NCI-H1092 treated with DMSO at 0.1 percent for 48 hours (cell line): Measurements from ENCODE around the gene DAPK2.
"Not testable (repeated sequence)": the region's sequence is repeated elsewhere in the genome, so short reads cannot be mapped to it uniquely, and the experiment has no call there.

Source experiments
- DNase-seq: peaks from one replicate; lab custom pipeline; 2025; lab: John Stamatoyannopoulos, UW

Gene DAPK2

DNA sequence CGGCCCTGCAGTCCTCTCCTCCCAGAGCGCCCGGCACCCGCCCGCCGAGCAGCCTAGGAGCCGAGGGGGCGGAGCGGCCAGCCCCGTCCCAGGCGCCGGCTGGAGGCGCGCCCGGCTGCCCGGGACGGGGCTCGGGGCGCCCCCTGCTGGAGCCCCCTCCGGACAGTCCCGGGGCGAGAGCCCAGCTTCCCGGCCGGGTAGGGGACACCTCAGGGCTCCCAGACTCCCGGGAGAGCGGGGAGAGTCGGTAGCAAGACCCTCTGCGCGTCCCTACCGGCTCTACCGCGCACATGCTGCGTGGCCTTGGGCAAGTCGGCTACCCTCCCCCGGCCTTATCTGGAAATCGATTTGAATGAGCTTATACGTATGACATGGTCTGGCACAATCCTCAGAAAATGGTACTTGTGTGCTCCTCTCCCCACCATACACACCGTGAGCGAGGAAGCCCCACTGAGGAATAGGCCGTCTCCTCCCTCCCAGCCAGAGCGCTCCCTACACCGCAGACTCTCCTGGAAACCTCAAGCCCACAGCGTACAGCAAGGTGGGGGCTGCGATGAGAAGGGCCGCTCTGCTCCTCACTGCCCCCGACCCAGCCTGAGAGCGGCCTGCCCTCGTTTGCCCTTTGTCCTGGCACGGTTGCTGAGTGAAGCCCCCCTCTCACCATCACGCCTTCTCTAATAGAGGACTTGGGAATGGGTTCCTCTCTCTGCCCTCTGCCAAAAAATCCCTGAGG lies at the start of gene DAPK2:
Gene DAPK2, minus strand, starts transcription at position 65 of the 733 bp plus-strand sequence. CDS start 6,224 bp downstream, outside the sequence.
- DNase-seq: peak; percentile 18

GRCh38 chr15:64095431-64095794 lies 49.1 kb upstream of the DAPK2 start:
- DNase-seq: no peak

GRCh38 chr15:64093627-64094417 lies 47.5 kb upstream of the DAPK2 start, which contains the start of gene CIAO2A:
Gene CIAO2A, minus strand, starts transcription at chr15:64093838. Its CDS starts 70 bp downstream, at chr15:64093768.
- DNase-seq: peak; percentile 96

- DNase-seq: peak; percentile 22
Observed at GRCh38 chr15:64092864-64093626, 46.8 kb upstream of the DAPK2 start.

GRCh38 chr15:64092075-64092820 lies 46.0 kb upstream of the DAPK2 start:
- DNase-seq: no peak

DNA sequence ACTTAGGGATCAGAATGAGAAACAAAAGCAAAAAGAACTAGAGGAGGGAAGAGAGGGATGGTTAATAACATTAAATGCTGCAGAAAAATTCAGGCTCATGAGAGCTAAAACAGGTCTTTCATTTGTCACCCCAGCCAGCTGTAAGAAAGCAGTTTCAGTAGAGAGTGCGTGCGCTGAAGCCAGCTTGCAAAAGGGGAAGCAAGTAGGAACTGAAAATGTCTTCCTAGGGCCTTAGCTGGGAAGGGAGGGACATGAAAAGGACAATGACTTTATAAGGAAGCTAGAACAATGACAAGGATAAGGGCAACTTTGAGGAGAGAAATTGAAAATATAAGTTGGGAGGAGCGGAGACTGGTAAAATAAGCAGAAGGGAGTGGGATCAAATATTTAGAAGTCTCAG lies 44.2 kb upstream of the DAPK2 start:
- DNase-seq: no peak

- no peak for DNase-seq
Observed at GRCh38 chr15:64089543-64090280, 43.4 kb upstream of the DAPK2 start.

DNA sequence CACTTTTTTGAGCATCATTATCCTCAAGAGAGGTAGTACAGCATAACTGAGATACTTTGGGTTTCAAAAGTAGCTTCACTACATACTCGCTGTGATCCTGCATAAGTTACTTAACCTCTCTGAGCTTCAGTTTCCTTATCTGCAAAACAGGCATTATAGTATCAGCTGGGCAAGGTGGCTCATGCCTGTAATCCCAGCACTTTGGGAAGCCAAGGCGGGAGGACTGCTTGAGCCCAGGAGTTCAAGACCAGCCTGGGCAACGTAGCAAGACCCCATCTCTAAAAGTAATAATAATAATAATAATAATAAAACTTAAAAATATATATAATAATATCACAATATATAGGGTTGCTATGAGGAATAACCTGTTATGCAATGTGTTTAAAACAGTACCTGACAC lies 36.5 kb upstream of the DAPK2 start:
- no peak for DNase-seq

DNA sequence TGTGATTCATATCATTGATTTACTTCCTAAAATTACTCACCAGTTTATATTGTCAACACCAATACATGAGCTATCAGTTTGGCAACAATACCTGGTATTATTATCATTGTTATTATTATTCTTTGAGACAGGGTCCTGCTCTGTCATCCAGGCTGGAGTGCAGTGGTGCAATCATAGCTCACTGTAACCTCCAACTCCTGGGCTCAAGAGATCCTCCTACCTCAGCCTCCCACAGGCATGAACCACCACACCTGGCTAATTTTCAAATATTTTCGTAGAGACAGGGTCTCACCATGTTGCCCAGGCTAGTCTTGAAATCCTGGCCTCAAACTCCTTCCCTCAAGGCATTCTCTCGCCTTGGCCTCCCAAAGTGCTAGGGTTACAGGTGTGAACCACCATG lies 27.2 kb upstream of the DAPK2 start:
- DNase-seq: not testable (repeated sequence)

DNA sequence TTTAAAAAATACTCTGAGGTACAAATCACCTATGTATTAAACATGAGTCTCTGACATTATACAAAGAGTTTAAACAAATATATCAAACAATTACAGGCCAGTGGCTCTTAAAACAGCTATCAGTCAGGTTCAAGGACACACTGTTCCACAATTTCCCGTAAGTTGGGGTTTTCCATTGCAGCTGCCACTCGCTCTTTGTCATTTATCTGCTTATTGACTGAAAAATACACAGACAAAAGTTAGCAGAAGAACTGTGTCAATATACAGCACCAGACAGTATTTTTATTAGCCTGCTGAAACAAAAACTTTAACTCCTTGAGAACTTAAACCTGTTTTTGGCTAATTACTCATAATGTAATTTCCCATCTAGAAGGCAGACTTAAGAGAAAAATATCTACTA lies 26.5 kb upstream of the DAPK2 start:
- no peak for DNase-seq

DNA sequence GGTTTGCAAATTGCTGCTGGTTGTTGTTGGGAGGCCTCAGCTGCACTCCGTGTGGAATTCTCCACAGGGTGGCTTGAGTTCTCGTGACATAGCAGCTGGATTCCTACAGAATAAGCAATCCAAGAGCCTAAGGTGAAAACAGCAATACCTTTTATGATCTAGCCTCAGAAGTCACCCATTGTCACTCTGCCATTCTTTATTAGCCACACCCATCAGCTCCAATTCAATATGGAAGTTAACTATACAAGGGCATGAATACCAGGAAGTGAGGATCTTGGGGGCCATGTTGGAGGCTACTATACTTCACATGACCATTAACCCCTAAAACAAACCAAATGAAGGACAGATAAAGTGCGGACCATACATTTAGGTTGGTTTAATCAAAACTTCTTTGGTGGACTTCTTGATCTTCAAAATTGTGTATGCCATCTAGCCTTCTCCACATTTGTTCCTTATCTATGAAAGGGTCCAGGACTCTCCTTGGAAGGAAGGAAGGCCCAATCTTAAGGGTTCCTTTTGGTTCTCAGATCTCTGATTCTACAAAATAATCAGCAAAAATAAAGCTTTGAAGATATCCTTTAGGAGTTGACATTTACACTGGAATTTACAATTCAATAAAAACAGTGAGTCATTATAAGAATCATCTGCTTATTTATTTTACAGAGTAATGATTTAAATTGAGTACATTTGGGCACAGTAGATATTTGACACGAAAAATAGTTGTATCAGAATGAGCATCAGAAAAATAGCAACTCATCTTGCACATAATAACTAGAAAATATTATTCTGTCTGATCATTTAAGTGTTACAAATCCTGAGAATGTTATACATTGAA lies 25.9 kb upstream of the DAPK2 start:
- no peak for DNase-seq

DNA sequence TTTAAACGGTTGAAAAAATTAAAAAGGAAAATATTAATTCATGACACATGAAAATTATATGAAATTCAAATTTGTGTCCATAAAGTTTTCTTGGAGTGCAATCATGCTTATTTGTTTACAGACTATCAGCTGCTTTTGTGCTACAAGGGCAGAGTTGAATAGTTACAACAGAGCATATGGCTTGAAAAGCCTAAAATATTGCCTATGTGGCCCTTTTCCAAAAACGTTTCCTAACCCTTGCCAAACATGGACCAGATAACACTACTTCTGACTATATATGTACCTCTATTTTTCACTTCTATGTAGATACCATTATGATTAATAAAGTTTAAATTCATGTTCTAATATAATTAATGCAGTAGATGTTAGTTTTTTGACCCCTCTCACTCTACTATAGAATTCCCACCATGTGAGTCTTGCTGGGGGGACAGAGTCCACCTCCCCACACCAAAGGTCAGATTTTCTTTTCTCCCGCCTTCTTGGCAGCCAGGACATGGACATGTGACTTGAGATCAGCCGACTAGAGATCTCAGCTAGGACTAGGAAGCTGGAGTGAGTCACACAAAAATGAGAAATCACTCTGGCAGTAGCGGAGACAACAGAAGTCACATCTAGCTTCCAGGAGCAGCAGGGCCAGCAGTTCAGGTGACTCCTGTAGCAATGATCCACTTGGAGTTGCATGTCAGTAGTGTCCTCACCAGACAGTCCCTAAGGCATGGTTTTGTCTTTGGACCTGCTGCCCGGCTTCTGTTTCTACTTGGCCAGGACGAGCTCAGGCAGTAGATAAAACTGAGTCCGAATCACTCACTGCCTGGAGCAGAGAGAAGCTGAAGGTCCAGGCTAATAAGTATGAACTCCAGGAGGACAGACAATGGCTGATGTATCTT lies 24.9 kb upstream of the DAPK2 start:
- DNase-seq: no peak

GRCh38 chr15:64070106-64070505 lies 23.8 kb upstream of the DAPK2 start:
- no peak for DNase-seq

DNA sequence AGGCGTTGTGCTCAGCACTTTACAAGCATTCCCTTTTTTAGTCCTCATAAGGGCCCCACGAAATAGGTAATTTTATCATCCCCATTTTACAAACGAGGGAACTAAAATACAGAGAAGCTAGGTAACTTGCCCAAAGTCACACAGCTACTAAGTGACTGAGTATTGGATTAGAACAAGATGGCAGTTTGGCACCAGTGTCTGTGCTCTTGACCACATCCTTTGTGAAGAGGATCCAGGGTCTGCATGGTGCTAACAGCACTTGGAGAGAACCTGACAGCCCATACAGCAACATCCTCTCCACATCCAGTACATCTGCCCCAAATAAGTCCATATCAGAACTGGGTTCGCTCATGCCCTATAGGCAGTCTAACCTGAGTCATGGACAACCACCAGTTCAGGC lies 21.8 kb upstream of the DAPK2 start:
- no peak for DNase-seq

- DNase-seq: peak; percentile 66
Observed at GRCh38 chr15:64067564-64068030, 21.3 kb upstream of the DAPK2 start.

GRCh38 chr15:64066451-64066850 lies 20.2 kb upstream of the DAPK2 start:
- no peak for DNase-seq

- no peak for DNase-seq
Observed at GRCh38 chr15:64060716-64061115, 14.4 kb upstream of the DAPK2 start.

GRCh38 chr15:64059104-64059503 lies 12.8 kb upstream of the DAPK2 start:
- not testable (repeated sequence) for DNase-seq

DNA sequence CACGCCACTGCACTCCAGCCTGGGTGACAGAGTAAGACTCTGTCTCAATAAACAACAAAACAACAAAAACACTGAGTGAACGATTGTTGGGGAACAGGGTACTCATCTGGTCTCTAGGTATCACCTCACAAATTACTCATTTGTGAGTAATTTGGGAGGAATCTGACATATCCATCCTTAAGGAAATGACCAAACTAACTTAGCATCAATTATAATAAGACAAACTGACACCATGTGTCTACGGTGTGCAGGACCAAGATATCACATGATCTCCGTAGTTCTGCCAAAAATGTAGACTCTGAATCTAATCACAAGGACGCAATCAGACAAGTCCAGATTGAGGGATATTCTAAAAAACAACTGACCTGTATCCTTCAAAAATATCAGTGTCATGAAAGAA lies 12.0 kb upstream of the DAPK2 start:
- DNase-seq: no peak
